ENCODE data around the gene PPP1R36. TPM values are rescaled to one million over a fixed set of nuclear protein-coding genes. Genes with fewer than 3 reads are reported as not detected.

The PPP1R36 gene
- total and polyA plus RNA-seq, 7 donors: 1.1 to 8.6 (median 2.3) TPM; not detected in 2

GRCh38 chr14:64594438-64594837 lies 44.7 kb downstream of the PPP1R36 start:
- TF ChIP-seq EP300 (IDR thresholded peaks at IDR 0.05) (no peak), POLR2AphosphoS5 (IDR thresholded peaks at IDR 0.05) (no peak), POLR2A (IDR thresholded peaks at IDR 0.05) (no peak)
- TF ChIP-seq, protein P1, sequence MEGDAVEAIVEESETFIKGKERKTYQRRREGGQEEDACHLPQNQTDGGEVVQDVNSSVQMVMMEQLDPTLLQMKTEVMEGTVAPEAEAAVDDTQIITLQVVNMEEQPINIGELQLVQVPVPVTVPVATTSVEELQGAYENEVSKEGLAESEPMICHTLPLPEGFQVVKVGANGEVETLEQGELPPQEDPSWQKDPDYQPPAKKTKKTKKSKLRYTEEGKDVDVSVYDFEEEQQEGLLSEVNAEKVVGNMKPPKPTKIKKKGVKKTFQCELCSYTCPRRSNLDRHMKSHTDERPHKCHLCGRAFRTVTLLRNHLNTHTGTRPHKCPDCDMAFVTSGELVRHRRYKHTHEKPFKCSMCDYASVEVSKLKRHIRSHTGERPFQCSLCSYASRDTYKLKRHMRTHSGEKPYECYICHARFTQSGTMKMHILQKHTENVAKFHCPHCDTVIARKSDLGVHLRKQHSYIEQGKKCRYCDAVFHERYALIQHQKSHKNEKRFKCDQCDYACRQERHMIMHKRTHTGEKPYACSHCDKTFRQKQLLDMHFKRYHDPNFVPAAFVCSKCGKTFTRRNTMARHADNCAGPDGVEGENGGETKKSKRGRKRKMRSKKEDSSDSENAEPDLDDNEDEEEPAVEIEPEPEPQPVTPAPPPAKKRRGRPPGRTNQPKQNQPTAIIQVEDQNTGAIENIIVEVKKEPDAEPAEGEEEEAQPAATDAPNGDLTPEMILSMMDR (IDR thresholded peaks at IDR 0.05): no peak
- intact Hi-C loops (cut with DNase I): no loop called here
- WGBS, 2 donors: 38 to 70% methylated on average over 2 of the region's 2 CpGs

GRCh38 chr14:64598404-64598803 lies 48.6 kb downstream of the PPP1R36 start:
- Histone ChIP-seq H3K27ac (no peak overlapping the region), H3K9me3 (no peaks in the 10 kb centered on the region), H3K27me3 (no peaks in the 10 kb centered on the region), H3K4me3 (no peak overlapping the region), H3K4me1 (no peaks in the 10 kb centered on the region), H3K36me3 (no peaks in the 10 kb centered on the region)
- no peak for DNase-seq
- intact Hi-C loops (cut with DNase I): no loop called here
- 69 to 78% methylated on average over 4 of the region's 4 CpGs for WGBS, 2 donors
- no peak for TF ChIP-seq EP300 (IDR thresholded peaks at IDR 0.05)
- TF ChIP-seq, protein P1 (IDR thresholded peaks at IDR 0.05): no peak
- TF ChIP-seq POLR2AphosphoS5 (IDR thresholded peaks at IDR 0.05): no peak
- TF ChIP-seq POLR2A (IDR thresholded peaks at IDR 0.05): no peak

More at GRCh38 chr14:64594438-64594837, 44.7 kb downstream of the PPP1R36 start:
- Histone ChIP-seq H3K27ac (no peak overlapping the region), H3K9me3 (no peaks in the 10 kb centered on the region), H3K36me3 (no peaks in the 10 kb centered on the region), H3K27me3 (no peaks in the 10 kb centered on the region), H3K4me1 (no peaks in the 10 kb centered on the region), H3K4me3 (no peak overlapping the region)
- no peak for DNase-seq

- no peak overlapping the region for H3K27ac ChIP-seq
- 56 to 81% methylated on average over 38 of the region's 38 CpGs for WGBS, 2 donors
- intact Hi-C loops (cut with DNase I): no loop called here
- no peaks in the 10 kb centered on the region for H3K4me1 ChIP-seq
- no peaks in the 10 kb centered on the region for H3K9me3 ChIP-seq
- no peak for TF ChIP-seq POLR2AphosphoS5 (IDR thresholded peaks at IDR 0.05)
- TF ChIP-seq, protein P1 (IDR thresholded peaks at IDR 0.05): no peak
- TF ChIP-seq POLR2A (IDR thresholded peaks at IDR 0.05): no peak
- TF ChIP-seq EP300 (IDR thresholded peaks at IDR 0.05): no peak
- H3K36me3 ChIP-seq: no peaks in the 10 kb centered on the region
- no peaks in the 10 kb centered on the region for H3K27me3 ChIP-seq
- H3K4me3 ChIP-seq: peak overlapping the region in 3 of 4 donors; percentile 21 to 38 (median 27)
- no peak for DNase-seq
Observed at GRCh38 chr14:64601571-64601970, 51.8 kb downstream of the PPP1R36 start.

- no peak overlapping the region for H3K27ac ChIP-seq
- intact Hi-C loops (cut with DNase I): no loop called here
- 55 to 86% methylated on average over 2 of the region's 2 CpGs for WGBS, 2 donors
- no peaks in the 10 kb centered on the region for H3K36me3 ChIP-seq
- H3K9me3 ChIP-seq: no peaks in the 10 kb centered on the region
- H3K4me1 ChIP-seq: no peaks in the 10 kb centered on the region
- DNase-seq: no peak
- TF ChIP-seq, protein P1 (IDR thresholded peaks at IDR 0.05): no peak
- TF ChIP-seq EP300 (IDR thresholded peaks at IDR 0.05) (no peak), POLR2AphosphoS5 (IDR thresholded peaks at IDR 0.05) (no peak), POLR2A (IDR thresholded peaks at IDR 0.05) (no peak)
- H3K27me3 ChIP-seq: no peaks in the 10 kb centered on the region
- H3K4me3 ChIP-seq: no peak overlapping the region
Observed at GRCh38 chr14:64602826-64603225, 53.1 kb downstream of the PPP1R36 start.

GRCh38 chr14:64604001-64604400 lies 54.2 kb downstream of the PPP1R36 start:
- 93 to 94% methylated on average over 1 of the region's 1 CpG for WGBS, 2 donors
- no peaks in the 10 kb centered on the region for H3K9me3 ChIP-seq
- DNase-seq: no peak
- TF ChIP-seq POLR2A (IDR thresholded peaks at IDR 0.05) (no peak), EP300 (IDR thresholded peaks at IDR 0.05) (no peak), POLR2AphosphoS5 (IDR thresholded peaks at IDR 0.05) (no peak)
- TF ChIP-seq, protein P1 (IDR thresholded peaks at IDR 0.05): no peak
- intact Hi-C loops (cut with DNase I): no loop called here
- H3K4me3 ChIP-seq: no peak overlapping the region
- H3K27ac ChIP-seq: no peak overlapping the region
- H3K4me1 ChIP-seq: no peaks in the 10 kb centered on the region
- H3K27me3 ChIP-seq: no peaks in the 10 kb centered on the region
- no peaks in the 10 kb centered on the region for H3K36me3 ChIP-seq

Data from sigmoid colon (tissue), 7 donors.